HepG2 (cell line): ENCODE results near the gene VDAC1. TPM values are rescaled to one million over a fixed set of nuclear protein-coding genes. Genes with fewer than 3 reads are reported as not detected.

Experiments
- FOSL1 ChIP-seq: sonication (generic); formaldehyde crosslinking; IDR thresholded peaks from 2 replicates; pipeline ENCODE4 v1.9.0; 2021; ENCODE audit warnings: missing genetic modification reagents, borderline replicate concordance
- HNRNPUL1 ChIP-seq: fragments of 200-400 bp; formaldehyde crosslinking; IDR thresholded peaks from 2 replicates; pipeline ENCODE4 v1.6.1; 2017; ENCODE audit warnings: low read depth, mild to moderate bottlenecking, low read length, moderate library complexity
- ISL2 ChIP-seq: sonication (generic); formaldehyde crosslinking; IDR thresholded peaks from 2 replicates; pipeline ENCODE4 v1.5.0; 2020; ENCODE audit warnings: missing genetic modification reagents
- KDM5B ChIP-seq: sonication (generic); formaldehyde crosslinking; IDR thresholded peaks from 2 replicates; pipeline ENCODE4 v1.4.0; 2020; ENCODE audit warnings: missing genetic modification reagents, mild to moderate bottlenecking, borderline replicate concordance
- MIER3 ChIP-seq: IDR thresholded peaks from 2 replicates; pipeline ENCODE4 v1.6.1; 2016; ENCODE audit warnings: missing compliant biosample characterization, borderline replicate concordance
- PAF1 ChIP-seq: IDR thresholded peaks from 2 replicates; pipeline ENCODE4 v1.6.1; 2016; ENCODE audit warnings: missing genetic modification reagents, missing compliant biosample characterization
- POLR2AphosphoS5 ChIP-seq: IDR thresholded peaks from 2 replicates; pipeline ENCODE4 v1.6.1; 2012; ENCODE audit warnings: low read depth, low read length
- POLR2G ChIP-seq: fragments of 200-400 bp; formaldehyde crosslinking; IDR thresholded peaks from 2 replicates; pipeline ENCODE4 v1.6.1; 2018; ENCODE audit warnings: mild to moderate bottlenecking, low read depth, low read length, moderate library complexity
- RARG ChIP-seq: sonication (generic); formaldehyde crosslinking; IDR thresholded peaks from 2 replicates; pipeline ENCODE4 v1.4.0; 2020; ENCODE audit warnings: low read depth, mild to moderate bottlenecking, missing genetic modification reagents
- RFX5 ChIP-seq: IDR thresholded peaks from 2 replicates; pipeline ENCODE4 v1.6.1; 2011; ENCODE audit warnings: low read depth, low read length, improper control_type of control experiment
- SMC3 ChIP-seq: IDR thresholded peaks from 2 replicates; pipeline ENCODE4 v1.6.1; 2011; ENCODE audit warnings: low read length, improper control_type of control experiment
- SOX13 ChIP-seq, 3 experiments: fragments of 450-650 bp in 1 of 3; sonication (generic) in 1 of 3; formaldehyde crosslinking in 1 of 3; IDR thresholded peaks in 2 of 3; conservative IDR thresholded peaks in 1 of 3; 2 replicates each; pipeline versions ENCODE4 v1.5.0 to v1.6.1; 2016 to 2020; ENCODE audit warnings: antibody characterized with exemption in 1 of 3, mild to moderate bottlenecking in 1 of 3, missing compliant biosample characterization in 1 of 3, missing genetic modification reagents in 1 of 3, moderate library complexity in 1 of 3
- ZC3H4 ChIP-seq: sonication (generic); formaldehyde crosslinking; IDR thresholded peaks from 2 replicates; pipeline ENCODE4 v1.4.0; 2020; ENCODE audit warnings: missing genetic modification reagents, borderline replicate concordance
- ZMYM4 ChIP-seq: sonication (generic); formaldehyde crosslinking; IDR thresholded peaks from 2 replicates; pipeline ENCODE4 v1.8.1; 2023; ENCODE audit warnings: mild to moderate bottlenecking, missing genetic modification reagents
- ZNF331 ChIP-seq: sonication (generic); formaldehyde crosslinking; IDR thresholded peaks from 2 replicates; pipeline ENCODE4 v1.4.0; 2020; ENCODE audit warnings: missing genetic modification reagents
- ZSCAN21 ChIP-seq: sonication (generic); formaldehyde crosslinking; IDR thresholded peaks from 2 replicates; pipeline ENCODE4 v1.8.0; 2022; ENCODE audit warnings: mild to moderate bottlenecking, missing genetic modification reagents, moderate library complexity, borderline replicate concordance
- polyA plus RNA-seq, 8 experiments: library from polyadenylated mRNA; depleted of rRNA in 3 of 8; stranded (reverse) in 7 of 8; unstranded in 1 of 8; fragments of >200 nt; fragmentation: Illumina TruSeq in 4 of 8; extraction: Trizol in 4 of 8; gene quantifications; 2 replicates each; pipeline versions ENCODE4 v1.2.1 to v1.2.3, GENCODE V29; 2011 to 2016; ENCODE audit warnings: low read depth in 4 of 8, missing spikeins in 1 of 8, mixed read lengths in 1 of 8; ENCODE audit not compliant: insufficient read depth in 1 of 8
- total RNA-seq, 5 experiments: library from RNA; depleted of rRNA; stranded (reverse); fragments of >200 nt; fragmentation: Illumina TruSeq; extraction: Trizol; gene quantifications; 2 replicates each; pipeline ENCODE4 v1.2.3, GENCODE V29; 2016; ENCODE audit warnings: low read depth in 1 of 5
- TF ChIP-seq, protein P1 (sequence below): sonication (generic); formaldehyde crosslinking; IDR thresholded peaks from 2 replicates; pipeline ENCODE4 v1.4.0; 2020; ENCODE audit warnings: missing genetic modification reagents
- TF ChIP-seq, protein P2 (sequence below): sonication (generic); formaldehyde crosslinking; IDR thresholded peaks from 2 replicates; pipeline ENCODE4 v1.4.0; 2020; ENCODE audit warnings: missing genetic modification reagents
- TF ChIP-seq, protein P3 (sequence below): sonication (generic); formaldehyde crosslinking; IDR thresholded peaks from 2 replicates; pipeline ENCODE4 v1.5.1; 2020; ENCODE audit warnings: missing genetic modification reagents, mild to moderate bottlenecking, borderline replicate concordance

The VDAC1 gene
- total and polyA plus RNA-seq, 2 of the 13 experiments (the other 11 are each of a cell fraction or from before 2014, with no cell fraction given), result 112 to 380 TPM

DNA sequence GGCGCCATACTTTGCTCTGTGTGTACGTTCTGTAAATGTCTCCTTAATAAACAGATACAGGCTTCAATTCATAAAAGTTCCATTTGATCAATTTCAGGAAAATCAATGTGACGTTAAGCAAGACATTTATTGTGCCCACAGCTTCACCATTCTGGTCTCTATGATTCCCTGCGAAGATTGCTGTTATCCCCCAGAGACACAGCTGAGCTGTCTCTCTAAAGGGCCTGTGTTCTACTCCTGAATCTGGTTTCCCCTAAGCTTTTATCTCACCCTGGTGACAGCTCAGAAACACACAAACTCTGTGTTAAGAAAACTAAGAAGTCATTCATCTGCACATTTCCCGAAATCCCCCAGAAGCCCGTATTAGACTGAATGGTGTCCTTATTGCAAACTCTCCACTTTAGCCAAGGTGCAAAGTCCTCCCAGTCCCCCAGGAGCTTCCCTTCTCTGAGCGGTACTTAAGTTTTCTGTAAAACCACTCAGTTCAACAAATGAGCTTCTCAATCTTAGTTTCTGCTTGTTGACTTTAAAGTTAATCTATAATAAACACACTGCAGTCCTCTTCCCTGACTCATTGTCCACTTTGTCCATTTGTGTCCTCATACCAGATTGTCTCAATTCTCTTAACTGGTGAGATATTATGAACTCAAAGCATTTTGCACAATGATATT, 35.0 kb downstream of the VDAC1 start (continued):
- TF ChIP-seq ZNF331 (CRISPR knock-in tag), result peak; percentile 58; the same call in 1 of the 2 replicates
- TF ChIP-seq ZMYM4, result peak; percentile 15; the same call in 1 of the 2 replicates
- TF ChIP-seq, protein P1, sequence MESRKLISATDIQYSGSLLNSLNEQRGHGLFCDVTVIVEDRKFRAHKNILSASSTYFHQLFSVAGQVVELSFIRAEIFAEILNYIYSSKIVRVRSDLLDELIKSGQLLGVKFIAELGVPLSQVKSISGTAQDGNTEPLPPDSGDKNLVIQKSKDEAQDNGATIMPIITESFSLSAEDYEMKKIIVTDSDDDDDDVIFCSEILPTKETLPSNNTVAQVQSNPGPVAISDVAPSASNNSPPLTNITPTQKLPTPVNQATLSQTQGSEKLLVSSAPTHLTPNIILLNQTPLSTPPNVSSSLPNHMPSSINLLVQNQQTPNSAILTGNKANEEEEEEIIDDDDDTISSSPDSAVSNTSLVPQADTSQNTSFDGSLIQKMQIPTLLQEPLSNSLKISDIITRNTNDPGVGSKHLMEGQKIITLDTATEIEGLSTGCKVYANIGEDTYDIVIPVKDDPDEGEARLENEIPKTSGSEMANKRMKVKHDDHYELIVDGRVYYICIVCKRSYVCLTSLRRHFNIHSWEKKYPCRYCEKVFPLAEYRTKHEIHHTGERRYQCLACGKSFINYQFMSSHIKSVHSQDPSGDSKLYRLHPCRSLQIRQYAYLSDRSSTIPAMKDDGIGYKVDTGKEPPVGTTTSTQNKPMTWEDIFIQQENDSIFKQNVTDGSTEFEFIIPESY (CRISPR knock-in tag), result no peak
- TF ChIP-seq RFX5, result no peak
- TF ChIP-seq RARG (CRISPR knock-in tag), result no peak
- TF ChIP-seq, protein P2, sequence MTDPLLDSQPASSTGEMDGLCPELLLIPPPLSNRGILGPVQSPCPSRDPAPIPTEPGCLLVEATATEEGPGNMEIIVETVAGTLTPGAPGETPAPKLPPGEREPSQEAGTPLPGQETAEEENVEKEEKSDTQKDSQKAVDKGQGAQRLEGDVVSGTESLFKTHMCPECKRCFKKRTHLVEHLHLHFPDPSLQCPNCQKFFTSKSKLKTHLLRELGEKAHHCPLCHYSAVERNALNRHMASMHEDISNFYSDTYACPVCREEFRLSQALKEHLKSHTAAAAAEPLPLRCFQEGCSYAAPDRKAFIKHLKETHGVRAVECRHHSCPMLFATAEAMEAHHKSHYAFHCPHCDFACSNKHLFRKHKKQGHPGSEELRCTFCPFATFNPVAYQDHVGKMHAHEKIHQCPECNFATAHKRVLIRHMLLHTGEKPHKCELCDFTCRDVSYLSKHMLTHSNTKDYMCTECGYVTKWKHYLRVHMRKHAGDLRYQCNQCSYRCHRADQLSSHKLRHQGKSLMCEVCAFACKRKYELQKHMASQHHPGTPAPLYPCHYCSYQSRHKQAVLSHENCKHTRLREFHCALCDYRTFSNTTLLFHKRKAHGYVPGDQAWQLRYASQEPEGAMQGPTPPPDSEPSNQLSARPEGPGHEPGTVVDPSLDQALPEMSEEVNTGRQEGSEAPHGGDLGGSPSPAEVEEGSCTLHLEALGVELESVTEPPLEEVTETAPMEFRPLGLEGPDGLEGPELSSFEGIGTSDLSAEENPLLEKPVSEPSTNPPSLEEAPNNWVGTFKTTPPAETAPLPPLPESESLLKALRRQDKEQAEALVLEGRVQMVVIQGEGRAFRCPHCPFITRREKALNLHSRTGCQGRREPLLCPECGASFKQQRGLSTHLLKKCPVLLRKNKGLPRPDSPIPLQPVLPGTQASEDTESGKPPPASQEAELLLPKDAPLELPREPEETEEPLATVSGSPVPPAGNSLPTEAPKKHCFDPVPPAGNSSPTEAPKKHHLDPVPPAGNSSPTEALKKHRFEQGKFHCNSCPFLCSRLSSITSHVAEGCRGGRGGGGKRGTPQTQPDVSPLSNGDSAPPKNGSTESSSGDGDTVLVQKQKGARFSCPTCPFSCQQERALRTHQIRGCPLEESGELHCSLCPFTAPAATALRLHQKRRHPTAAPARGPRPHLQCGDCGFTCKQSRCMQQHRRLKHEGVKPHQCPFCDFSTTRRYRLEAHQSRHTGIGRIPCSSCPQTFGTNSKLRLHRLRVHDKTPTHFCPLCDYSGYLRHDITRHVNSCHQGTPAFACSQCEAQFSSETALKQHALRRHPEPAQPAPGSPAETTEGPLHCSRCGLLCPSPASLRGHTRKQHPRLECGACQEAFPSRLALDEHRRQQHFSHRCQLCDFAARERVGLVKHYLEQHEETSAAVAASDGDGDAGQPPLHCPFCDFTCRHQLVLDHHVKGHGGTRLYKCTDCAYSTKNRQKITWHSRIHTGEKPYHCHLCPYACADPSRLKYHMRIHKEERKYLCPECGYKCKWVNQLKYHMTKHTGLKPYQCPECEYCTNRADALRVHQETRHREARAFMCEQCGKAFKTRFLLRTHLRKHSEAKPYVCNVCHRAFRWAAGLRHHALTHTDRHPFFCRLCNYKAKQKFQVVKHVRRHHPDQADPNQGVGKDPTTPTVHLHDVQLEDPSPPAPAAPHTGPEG (CRISPR knock-in tag), result no peak
- TF ChIP-seq ZSCAN21 (CRISPR knock-in tag), result no peak
- TF ChIP-seq MIER3 (CRISPR knock-in tag), result no peak; the same call in 1 of the 2 replicates
- peak; percentile 62 for TF ChIP-seq POLR2AphosphoS5
- peak; percentile 69; the same call in 1 of the 2 replicates for TF ChIP-seq ISL2 (CRISPR knock-in tag)
- TF ChIP-seq ZC3H4 (CRISPR knock-in tag), result peak; percentile 36; the same call in 1 of the 2 replicates
- TF ChIP-seq, protein P3, sequence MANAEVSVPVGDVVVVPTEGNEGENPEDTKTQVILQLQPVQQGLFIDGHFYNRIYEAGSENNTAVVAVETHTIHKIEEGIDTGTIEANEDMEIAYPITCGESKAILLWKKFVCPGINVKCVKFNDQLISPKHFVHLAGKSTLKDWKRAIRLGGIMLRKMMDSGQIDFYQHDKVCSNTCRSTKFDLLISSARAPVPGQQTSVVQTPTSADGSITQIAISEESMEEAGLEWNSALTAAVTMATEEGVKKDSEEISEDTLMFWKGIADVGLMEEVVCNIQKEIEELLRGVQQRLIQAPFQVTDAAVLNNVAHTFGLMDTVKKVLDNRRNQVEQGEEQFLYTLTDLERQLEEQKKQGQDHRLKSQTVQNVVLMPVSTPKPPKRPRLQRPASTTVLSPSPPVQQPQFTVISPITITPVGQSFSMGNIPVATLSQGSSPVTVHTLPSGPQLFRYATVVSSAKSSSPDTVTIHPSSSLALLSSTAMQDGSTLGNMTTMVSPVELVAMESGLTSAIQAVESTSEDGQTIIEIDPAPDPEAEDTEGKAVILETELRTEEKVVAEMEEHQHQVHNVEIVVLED (CRISPR knock-in tag), result peak; percentile 18; the same call in 1 of the 2 replicates
- TF ChIP-seq HNRNPUL1, result no peak; the same call in 1 of the 2 replicates
- TF ChIP-seq KDM5B (CRISPR knock-in tag), result no peak
- TF ChIP-seq FOSL1 (CRISPR knock-in tag), result peak; percentile 20; the same call in 1 of the 2 replicates
- TF ChIP-seq PAF1, result no peak; the same call in 1 of the 2 replicates
- TF ChIP-seq SOX13 (IDR thresholded peaks at IDR 0.05), result no peak
- peak in 1 of 2 experiments; percentile 80; a peak in 2 of 4 replicates for TF ChIP-seq SOX13 (CRISPR knock-in tag; conservative IDR thresholded peaks at IDR 0.05 in 1 of 2, IDR thresholded peaks at IDR 0.05 in 1 of 2)
- peak; percentile 96 for TF ChIP-seq POLR2G
- peak; percentile 13; the same call in 1 of the 2 replicates for TF ChIP-seq SMC3
